HCT116 (cell line): Measurements from ENCODE around the gene ATM. TPM values are rescaled to one million over a fixed set of nuclear protein-coding genes. Genes with fewer than 3 reads are reported as not detected.

Source experiments
- ATAC-seq: fragments of 200-7000 bp; cut with Tn5 transposase; 2 replicates; pipeline ENCODE4 v1.9.1; 2020; ENCODE audit warnings: mild to moderate bottlenecking, moderate library complexity
- BruUV-seq: library from RNA; stranded (reverse); fragments of 400-500 nt; replicated peaks from 2 replicates; lab custom pipeline; 2021; lab: Mats Ljungman, UMichigan
- CTCF ChIA-PET: fragments of 300-600 bp; sonication (Branson Sonifier 250); formaldehyde crosslinking; loops from one replicate; lab custom pipeline; 2021; ENCODE audit warnings: antibody characterized with exemption; lab: Charles Lee
- POLR2A ChIA-PET: fragments of 300-600, 350-600 bp; sonication (Branson Sonifier 250); formaldehyde crosslinking; loops from one replicate; lab custom pipeline; 2021; ENCODE audit warnings: antibody characterized with exemption; lab: Charles Lee
- RAD21 ChIA-PET, 2 experiments: fragments of 300-600 bp; sonication (Branson Sonifier 250); formaldehyde crosslinking; loops; one replicate each; lab custom pipeline; 2023; ENCODE audit warnings: low total read pairs in 2 of 2; ENCODE audit not compliant: uncharacterized antibody in 2 of 2, unreplicated experiment in 2 of 2, low non-redundant PET in 1 of 2; lab: Charles Lee
- DNase-seq: peaks from one replicate; pipeline ENCODE4 v3.0.0-alpha.2; 2010; ENCODE audit warnings: low read depth, low spot score
- H2AFZ ChIP-seq: fragments of 200-600 bp; shearing (Covaris generic), sonication (generic); 2 replicates; pipeline ENCODE4 v1.6.1; 2017; ENCODE audit warnings: low read depth, mixed run types, mixed read lengths, antibody characterized with exemption, low read length; ENCODE audit not compliant: poor library complexity, severe bottlenecking
- H3K27ac ChIP-seq: 2 replicates; pipeline ENCODE4 v1.5.1; 2012; ENCODE audit warnings: low read depth, low read length
- H3K27me3 ChIP-seq: fragments of 200-600 bp; sonication (generic); 2 replicates; pipeline ENCODE4 v1.6.1; 2016; ENCODE audit warnings: mixed run types, low read length, mixed read lengths; ENCODE audit not compliant: insufficient read depth
- H3K36me3 ChIP-seq, 2 experiments: fragments of 200-500 bp in 1 of 2; fragments of 200-600 bp in 1 of 2; sonication (Bioruptor generic) in 1 of 2; sonication (generic) in 1 of 2; 2 replicates each; pipeline versions ENCODE4 v1.5.1 to v1.6.1; 2014 to 2016; ENCODE audit warnings: low read length in 2 of 2, inconsistent platforms in 1 of 2, mixed read lengths in 1 of 2, mixed run types in 1 of 2; ENCODE audit not compliant: insufficient read depth in 2 of 2, control insufficient read depth in 1 of 2
- H3K4me1 ChIP-seq, 2 experiments: fragments of 200-600 bp in 1 of 2; sonication (generic) in 1 of 2; 2 replicates each; pipeline versions ENCODE4 v1.5.1 to v1.6.1; 2012 to 2017; ENCODE audit warnings: low read length in 2 of 2, inconsistent platforms in 1 of 2, mild to moderate bottlenecking in 1 of 2, mixed read lengths in 1 of 2, mixed run types in 1 of 2, moderate library complexity in 1 of 2; ENCODE audit not compliant: insufficient read depth in 2 of 2, control insufficient read depth in 1 of 2
- H3K4me2 ChIP-seq: fragments of 200-600 bp; sonication (generic); 2 replicates; pipeline ENCODE4 v1.6.1; 2017; ENCODE audit warnings: mixed run types, low read length, mixed read lengths
- H3K4me3 ChIP-seq, 2 experiments: fragments of 200-600 bp in 1 of 2; sonication (generic) in 1 of 2; replicated peaks in 1 of 2; 2 replicates each; pipeline ENCODE4 v1.5.1; 2011 to 2016; ENCODE audit warnings: low read length in 2 of 2, control low read depth in 1 of 2, low read depth in 1 of 2, mild to moderate bottlenecking in 1 of 2, mixed read lengths in 1 of 2, mixed run types in 1 of 2
- H3K79me2 ChIP-seq: fragments of 200-600 bp; sonication (generic); 2 replicates; pipeline ENCODE4 v1.6.1; 2017; ENCODE audit warnings: mild to moderate bottlenecking, mixed run types, low read length, moderate library complexity, mixed read lengths; ENCODE audit not compliant: insufficient read depth
- H3K9ac ChIP-seq: fragments of 200-600 bp; sonication (generic); 2 replicates; pipeline ENCODE4 v1.6.1; 2016; ENCODE audit warnings: low read length, mixed read lengths
- H3K9me2 ChIP-seq: fragments of 200-600 bp; sonication (generic), shearing (Covaris generic); 2 replicates; pipeline ENCODE4 v1.6.1; 2017; ENCODE audit warnings: mixed run types, mild to moderate bottlenecking, moderate library complexity; ENCODE audit not compliant: insufficient read depth
- H3K9me3 ChIP-seq, 2 experiments: fragments of 200-500 bp in 1 of 2; fragments of 200-600 bp in 1 of 2; sonication (Bioruptor generic) in 1 of 2; sonication (generic) in 1 of 2; 2 replicates each; pipeline ENCODE4 v1.6.1; 2014 to 2017; ENCODE audit warnings: low read length in 2 of 2, mixed read lengths in 2 of 2, inconsistent platforms in 1 of 2, low read depth in 1 of 2, mild to moderate bottlenecking in 1 of 2, mixed run types in 1 of 2, moderate library complexity in 1 of 2; ENCODE audit not compliant: control insufficient read depth in 1 of 2, insufficient read depth in 1 of 2
- H4K20me1 ChIP-seq: fragments of 200-600 bp; sonication (generic), shearing (Covaris generic); 2 replicates; pipeline ENCODE4 v1.6.1; 2017; ENCODE audit warnings: mixed run types, mild to moderate bottlenecking, moderate library complexity; ENCODE audit not compliant: insufficient read depth
- CBX3 ChIP-seq: IDR thresholded peaks from 2 replicates; pipeline ENCODE4 v1.6.1; 2012; ENCODE audit warnings: low read depth
- CTCF ChIP-seq, 3 experiments: fragments of 200-600 bp in 1 of 3; sonication (generic) in 1 of 3; IDR thresholded peaks in 2 of 3; conservative IDR thresholded peaks in 1 of 3; 2 replicates each; pipeline ENCODE4 v1.5.1; 2012 to 2017; ENCODE audit warnings: low read depth in 2 of 3, low read length in 2 of 3, antibody characterized with exemption in 1 of 3, borderline replicate concordance in 1 of 3, control low read depth in 1 of 3, mild to moderate bottlenecking in 1 of 3, mixed read lengths in 1 of 3, mixed run types in 1 of 3, moderate library complexity in 1 of 3; ENCODE audit not compliant: insufficient read depth in 1 of 3
- EGR1 ChIP-seq: IDR thresholded peaks from 2 replicates; pipeline ENCODE4 v1.6.1; 2012; ENCODE audit warnings: low read depth
- EZH2 ChIP-seq: fragments of 200-600 bp; sonication (generic); IDR thresholded peaks from 2 replicates; pipeline ENCODE4 v1.6.1; 2017; ENCODE audit warnings: antibody characterized with exemption, mixed run types
- EZH2phosphoT487 ChIP-seq: fragments of 200-600 bp; IDR thresholded peaks from 2 replicates; pipeline ENCODE4 v1.6.1; 2018; ENCODE audit warnings: antibody characterized with exemption, borderline replicate concordance
- FOSL1 ChIP-seq: IDR thresholded peaks from 2 replicates; pipeline ENCODE4 v1.6.1; 2012; ENCODE audit warnings: low read depth
- MAX ChIP-seq: IDR thresholded peaks from 2 replicates; pipeline ENCODE4 v1.6.1; 2012
- POLR2A ChIP-seq: IDR thresholded peaks from 2 replicates; pipeline ENCODE4 v1.7.0; 2011; ENCODE audit warnings: borderline replicate concordance; ENCODE audit not compliant: insufficient read depth, insufficient read length; ENCODE audit errors: extremely low read depth
- POLR2AphosphoS5 ChIP-seq: IDR thresholded peaks from 2 replicates; pipeline ENCODE4 v1.6.1; 2011; ENCODE audit warnings: mild to moderate bottlenecking, low read depth, low read length, moderate library complexity
- SIN3A ChIP-seq: IDR thresholded peaks from 2 replicates; pipeline ENCODE4 v1.6.1; 2012; ENCODE audit warnings: low read depth
- SP1 ChIP-seq: IDR thresholded peaks from 2 replicates; pipeline ENCODE4 v1.6.1; 2012; ENCODE audit warnings: low read depth
- TCF7L2 ChIP-seq: IDR thresholded peaks from 2 replicates; pipeline ENCODE4 v1.7.0; 2011; ENCODE audit warnings: borderline replicate concordance, inconsistent platforms; ENCODE audit not compliant: insufficient read depth, insufficient read length; ENCODE audit errors: extremely low read depth
- ZBTB33 ChIP-seq: IDR thresholded peaks from 2 replicates; pipeline ENCODE4 v1.6.1; 2011; ENCODE audit warnings: mild to moderate bottlenecking, low read length, moderate library complexity; ENCODE audit not compliant: insufficient replicate concordance; ENCODE audit errors: extremely low read depth
- ZFX ChIP-seq: fragments of 450-650 bp; IDR thresholded peaks from 2 replicates; pipeline ENCODE4 v1.6.1; 2017
- ZNF274 ChIP-seq: fragments of 200-500 bp; sonication (Bioruptor generic); IDR thresholded peaks from 2 replicates; pipeline ENCODE4 v1.6.1; 2014; ENCODE audit warnings: mild to moderate bottlenecking, low read depth, low read length, inconsistent platforms
- intact Hi-C: fragments of 100-400 bp; cut with micrococcal nuclease; formaldehyde crosslinking; loops from 2 replicates; pipeline ENCODE4 v1.10.0; 2022
- total RNA-seq: library from RNA; stranded (reverse); gene quantifications from one replicate; pipeline ENCODE4 v1.2.1, GENCODE V29; 2021; ENCODE audit not compliant: unreplicated experiment

ATM gene
- total RNA-seq, 1 experiment from 2014 or later, result 32.2 TPM

GRCh38 chr11:108218455-108218854 is 4.4 kb upstream of the ATM start:
- Histone ChIP-seq H3K4me2 (no peak overlapping the region), H3K27ac (no peak overlapping the region), H3K9ac (no peak overlapping the region), H3K9me3 (no peaks in the 10 kb centered on the region), H2AFZ (no peak overlapping the region), H3K36me3 (peaks cover 0 to under 1% of the 10 kb centered on the region in 2 experiments; a peak in 1 of 4 replicates), H3K9me2 (no peaks in the 10 kb centered on the region), H3K4me1 (peaks cover 0 to 10% of the 10 kb centered on the region in 2 experiments; a peak in 3 of 4 replicates), H4K20me1 (peaks cover 8% of the 10 kb centered on the region; the same call in 1 of the 2 replicates), H3K4me3 (no peak overlapping the region), H3K27me3 (no peaks in the 10 kb centered on the region), H3K79me2 (peaks cover 92% of the 10 kb centered on the region)
- ATAC-seq (no peak), DNase-seq (no peak)
- POLR2A ChIA-PET, result no interaction called here
- intact Hi-C loops, result no loop called here
- RAD21 ChIA-PET, result no interaction called here
- CTCF ChIA-PET, result no interaction called here
- TF ChIP-seq EZH2, result no peak
- TF ChIP-seq MAX, result no peak
- no peak for TF ChIP-seq EGR1
- no peak for TF ChIP-seq ZBTB33
- BruUV-seq, result no TSS peak

- H3K27me3 ChIP-seq, result no peaks in the 10 kb centered on the region
- H3K9me2 ChIP-seq, result no peaks in the 10 kb centered on the region
- intact Hi-C loops, result no loop called here
- ChIA-PET RAD21 (no interaction called here), CTCF (no interaction called here), POLR2A (no interaction called here)
- peaks cover 7% of the 10 kb centered on the region; the same call in 1 of the 2 replicates for H4K20me1 ChIP-seq
- no peak overlapping the region for H3K27ac ChIP-seq
- H2AFZ ChIP-seq, result no peak overlapping the region
- no peak overlapping the region for H3K4me3 ChIP-seq
- no peaks in the 10 kb centered on the region for H3K9me3 ChIP-seq
- peaks cover 2 to 15% of the 10 kb centered on the region in 2 experiments; a peak in 3 of 4 replicates for H3K4me1 ChIP-seq
- H3K79me2 ChIP-seq, result peaks cover 92% of the 10 kb centered on the region
- BruUV-seq, result no TSS peak
- DNase-seq (no peak), ATAC-seq (no peak)
- H3K4me2 ChIP-seq, result no peak overlapping the region
- H3K9ac ChIP-seq, result no peak overlapping the region
- H3K36me3 ChIP-seq, result no peaks in the 10 kb centered on the region
- no peak for TF ChIP-seq ZFX
- TF ChIP-seq POLR2A, result no peak
- TF ChIP-seq EZH2phosphoT487, result no peak
- TF ChIP-seq CBX3, result no peak
- no peak for TF ChIP-seq SIN3A
- TF ChIP-seq EZH2, result no peak
- TF ChIP-seq TCF7L2, result no peak
- TF ChIP-seq FOSL1, result no peak
- TF ChIP-seq ZNF274, result no peak
- TF ChIP-seq POLR2AphosphoS5, result no peak
- no peak for TF ChIP-seq MAX
- no peak for TF ChIP-seq SP1
- TF ChIP-seq CTCF (IDR thresholded peaks at IDR 0.05 in 2 of 3, conservative IDR thresholded peaks at IDR 0.05 in 1 of 3; ENCODE audit: borderline replicate concordance in 1 of 3, insufficient read depth in 1 of 3, low read depth in 2 of 3, low read length in 2 of 3), result no peak
Observed at GRCh38 chr11:108218912-108219783, 3.7 kb upstream of the ATM start.
